Subcutaneous abdominal adipose tissue (tissue), 5 donors: Measurements from ENCODE around the gene CLEC6A.
"Not testable (repeated sequence)": the region's sequence is repeated elsewhere in the genome, so short reads cannot be mapped to it uniquely, and the experiment has no call there.

Experiments used
- H3K27ac ChIP-seq: one replicate; pipeline ENCODE4 v1.7.0; 2013; ENCODE audit warnings: low read depth, mild to moderate bottlenecking, inconsistent platforms, low read length, moderate library complexity
- H3K27me3 ChIP-seq, 5 donors: one replicate each; pipeline ENCODE4 v1.7.0; 2013; ENCODE audit warnings: low read length in 5 of 5, inconsistent platforms in 1 of 5; ENCODE audit not compliant: control insufficient read depth in 5 of 5, insufficient read depth in 4 of 5
- H3K36me3 ChIP-seq, 5 donors: one replicate each; pipeline ENCODE4 v1.7.0; 2013; ENCODE audit warnings: low read length in 5 of 5; ENCODE audit not compliant: control insufficient read depth in 5 of 5, insufficient read depth in 5 of 5
- H3K4me1 ChIP-seq, 5 donors: one replicate each; pipeline ENCODE4 v1.7.0; 2013; ENCODE audit warnings: low read length in 5 of 5, mild to moderate bottlenecking in 3 of 5, moderate library complexity in 1 of 5; ENCODE audit not compliant: control insufficient read depth in 5 of 5, insufficient read depth in 5 of 5
- H3K4me3 ChIP-seq, 5 donors: one replicate each; pipeline ENCODE4 v1.7.0; 2013; ENCODE audit warnings: low read length in 5 of 5, low read depth in 1 of 5
- H3K9ac ChIP-seq, 5 donors: one replicate each; pipeline ENCODE4 v1.7.0; 2013; ENCODE audit warnings: low read length in 5 of 5, mild to moderate bottlenecking in 4 of 5, moderate library complexity in 3 of 5
- H3K9me3 ChIP-seq, 5 donors: one replicate each; pipeline ENCODE4 v1.7.0; 2013; ENCODE audit warnings: low read length in 5 of 5; ENCODE audit not compliant: control insufficient read depth in 5 of 5
- donor health status: healthy.
- donor health status: healthy.
- donor health status: healthy.
- donor health status: healthy.
- donor health status: healthy.

CLEC6A gene

DNA sequence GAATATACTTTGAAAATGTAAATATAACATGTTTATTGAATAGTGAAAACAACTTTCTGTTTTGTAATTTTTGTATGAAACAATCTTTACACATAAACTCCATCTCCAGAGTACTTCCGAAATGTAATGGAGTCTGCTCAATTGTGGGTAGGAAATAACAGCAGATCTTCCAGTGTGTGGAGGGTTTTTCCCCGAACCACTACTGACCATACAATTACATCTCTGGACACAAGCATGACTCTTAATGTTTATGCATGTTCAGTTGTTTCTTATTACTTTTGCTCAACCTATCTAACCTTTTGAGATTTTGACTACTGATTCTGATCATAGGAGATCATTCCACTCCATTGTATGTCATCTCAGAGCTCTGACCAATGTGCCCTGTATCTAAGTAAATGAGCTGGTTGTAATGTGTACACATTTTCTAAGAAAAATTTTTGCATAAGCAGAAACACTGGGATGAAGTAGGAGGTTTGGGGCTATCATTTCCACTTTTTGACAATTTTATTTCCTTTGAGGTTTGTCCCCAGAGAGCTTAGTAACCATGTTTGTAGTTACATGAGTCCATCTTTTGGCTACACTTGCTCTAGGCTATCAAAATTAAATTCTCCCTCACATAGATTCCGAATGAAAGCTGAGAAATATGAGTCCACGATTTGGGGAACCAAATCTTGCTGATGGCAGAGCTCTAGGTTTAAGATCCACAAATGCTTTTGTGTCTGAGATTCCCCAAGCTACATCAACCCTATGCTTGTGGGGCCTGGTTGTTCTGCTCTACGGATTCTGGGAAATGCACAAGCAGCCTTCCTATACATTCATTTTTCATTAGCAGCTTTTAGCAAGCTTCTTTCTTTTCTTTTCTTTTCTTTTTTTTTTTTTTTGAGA, 36.1 kb downstream of the CLEC6A start:
- Histone ChIP-seq H3K9me3 (peaks cover 0 to 5% (median 0%) of the 10 kb centered on the region in 5 donors), H3K36me3 (no peaks in the 10 kb centered on the region), H3K4me3 (no peak overlapping the region), H3K27ac (no peak overlapping the region), H3K27me3 (no peaks in the 10 kb centered on the region), H3K9ac (no peak overlapping the region), H3K4me1 (peaks cover 0 to 5% (median 0%) of the 10 kb centered on the region in 5 donors)

DNA sequence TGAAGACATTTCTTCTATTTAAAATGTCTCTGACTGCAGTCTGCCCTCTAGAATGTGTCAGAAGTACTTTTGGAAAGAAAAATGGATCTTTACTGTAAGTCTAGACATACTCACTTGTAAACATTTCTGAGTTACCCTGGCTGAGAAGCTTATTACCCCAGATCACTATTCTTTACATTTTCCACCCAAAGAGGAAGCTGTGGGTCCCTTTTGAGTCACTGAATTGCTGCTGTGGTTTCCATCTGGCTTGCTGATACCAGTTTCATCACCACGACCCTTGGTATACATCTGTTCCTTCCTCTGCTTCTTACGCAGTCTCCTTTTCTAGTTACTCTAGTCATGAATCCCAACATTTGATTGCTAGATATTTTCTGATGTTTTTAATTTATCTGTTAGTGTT, 37.3 kb downstream of the CLEC6A start:
- peaks cover 0 to 5% (median 0%) of the 10 kb centered on the region in 5 donors for H3K4me1 ChIP-seq
- no peaks in the 10 kb centered on the region for H3K36me3 ChIP-seq
- no peaks in the 10 kb centered on the region for H3K27me3 ChIP-seq
- no peak overlapping the region for H3K4me3 ChIP-seq
- peaks cover 0 to 3% (median 0%) of the 10 kb centered on the region in 5 donors for H3K9me3 ChIP-seq
- H3K27ac ChIP-seq, result no peak overlapping the region
- no peak overlapping the region for H3K9ac ChIP-seq

DNA sequence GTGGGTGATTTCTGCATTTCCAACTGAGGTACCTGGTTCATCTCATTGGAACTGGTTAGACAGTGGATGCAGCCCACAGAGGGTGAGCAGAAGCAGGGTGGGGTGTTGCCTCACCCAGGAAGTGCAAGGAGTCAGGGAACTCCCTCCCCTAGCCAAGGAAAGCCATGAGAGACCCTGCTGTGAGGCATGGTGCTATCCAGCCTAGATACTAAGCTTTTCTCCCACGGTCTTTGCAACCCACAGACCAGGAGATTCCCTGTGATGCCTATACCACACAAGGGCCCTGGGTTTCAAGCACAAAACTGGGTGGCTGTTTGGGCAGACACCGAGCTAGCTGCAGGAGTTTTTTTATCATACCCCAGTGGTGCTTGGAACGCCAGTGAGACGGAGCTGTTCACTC, 39.9 kb downstream of the CLEC6A start:
- not testable (repeated sequence) for H3K36me3 ChIP-seq, H3K27me3 ChIP-seq, H3K9me3 ChIP-seq, H3K9ac ChIP-seq, H3K27ac ChIP-seq, H3K4me1 ChIP-seq, H3K4me3 ChIP-seq

DNA sequence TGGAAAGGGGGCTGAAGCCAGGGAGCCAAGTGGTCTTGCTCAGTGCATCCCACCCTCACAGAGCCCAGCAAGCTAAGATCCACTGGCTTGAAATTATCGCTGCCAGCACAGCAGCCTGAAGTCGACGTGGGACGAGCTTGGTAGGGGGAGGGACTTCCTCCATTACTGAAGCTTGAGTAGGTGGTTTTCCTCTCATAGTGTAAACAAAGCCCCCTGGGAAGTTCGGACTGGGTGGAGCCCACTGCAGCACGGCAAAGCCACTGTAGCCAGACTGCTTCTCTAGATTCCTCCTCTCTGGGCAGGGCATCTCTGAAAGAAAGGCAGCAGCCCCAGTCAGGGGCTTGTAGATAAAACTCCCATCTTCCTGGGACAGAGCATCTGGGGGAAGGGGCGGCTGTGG, 40.3 kb downstream of the CLEC6A start:
- not testable (repeated sequence) for H3K4me1 ChIP-seq, H3K4me3 ChIP-seq, H3K27me3 ChIP-seq, H3K27ac ChIP-seq, H3K36me3 ChIP-seq, H3K9ac ChIP-seq, H3K9me3 ChIP-seq

DNA sequence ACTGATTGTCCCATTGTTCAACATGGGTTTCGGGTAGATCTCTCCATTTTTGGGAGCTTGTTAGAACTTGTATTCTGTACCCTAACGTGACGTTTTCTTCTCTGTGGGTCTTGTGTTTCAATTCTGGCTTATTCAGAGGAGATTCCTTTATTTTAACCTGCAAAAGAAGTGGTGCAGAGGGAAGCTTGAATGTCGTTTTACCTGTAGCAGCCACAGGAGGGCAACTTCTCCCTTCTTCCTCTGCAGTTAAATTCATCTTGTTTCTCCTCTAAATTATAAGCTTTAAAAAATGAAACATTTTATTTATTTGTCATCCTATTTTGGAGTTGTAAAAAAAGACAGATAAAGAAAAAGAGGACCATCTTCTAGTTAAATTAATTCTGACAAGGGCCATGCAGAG, 43.9 kb downstream of the CLEC6A start:
- no peaks in the 10 kb centered on the region for H3K9me3 ChIP-seq
- H3K4me1 ChIP-seq, result no peaks in the 10 kb centered on the region
- H3K36me3 ChIP-seq, result no peaks in the 10 kb centered on the region
- H3K4me3 ChIP-seq, result no peak overlapping the region
- no peak overlapping the region for H3K9ac ChIP-seq
- H3K27ac ChIP-seq, result no peak overlapping the region
- H3K27me3 ChIP-seq, result no peaks in the 10 kb centered on the region

DNA sequence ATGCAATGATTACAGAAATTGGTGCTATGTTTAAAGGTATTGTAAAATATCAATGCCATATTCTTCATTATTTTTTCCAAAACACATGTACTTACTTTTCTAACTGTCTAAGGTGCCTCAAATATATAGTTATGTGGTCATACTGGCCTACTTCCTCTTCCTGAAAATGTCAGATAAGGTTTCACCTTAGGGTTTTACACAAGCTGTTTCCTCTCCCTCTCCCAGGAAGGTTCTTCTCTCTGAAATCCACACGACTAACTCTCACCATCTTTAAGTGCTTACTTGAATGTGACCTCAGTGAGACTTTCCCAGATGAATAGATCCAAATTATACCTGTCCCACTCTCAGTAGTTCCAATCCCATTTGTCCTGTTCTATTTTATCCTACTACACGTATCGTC, 46.0 kb downstream of the CLEC6A start:
- Histone ChIP-seq H3K27ac (no peak overlapping the region), H3K4me3 (no peak overlapping the region), H3K27me3 (no peaks in the 10 kb centered on the region), H3K9ac (no peak overlapping the region), H3K4me1 (no peaks in the 10 kb centered on the region), H3K9me3 (no peaks in the 10 kb centered on the region), H3K36me3 (no peaks in the 10 kb centered on the region)

DNA sequence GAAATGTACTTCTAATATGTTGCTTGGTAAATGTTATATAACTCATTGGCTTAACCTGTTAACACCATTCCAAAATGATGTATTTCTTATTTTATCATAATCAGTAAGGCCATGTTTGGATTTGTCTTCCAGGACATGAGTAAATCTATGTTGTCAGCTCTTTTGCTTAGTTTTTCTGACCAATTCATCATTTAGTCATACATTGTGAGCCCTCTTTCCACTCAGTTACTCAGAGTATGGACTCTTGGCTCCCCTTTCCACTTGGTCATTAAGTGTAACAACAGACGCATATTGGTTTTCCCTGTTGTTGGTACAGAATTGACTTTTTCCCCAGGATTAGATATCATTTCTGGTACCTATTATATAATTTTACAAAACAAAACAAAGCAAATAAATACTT, 48.6 kb downstream of the CLEC6A start:
- H3K4me3 ChIP-seq, result no peak overlapping the region
- H3K27ac ChIP-seq, result no peak overlapping the region
- no peaks in the 10 kb centered on the region for H3K9me3 ChIP-seq
- no peaks in the 10 kb centered on the region for H3K4me1 ChIP-seq
- no peak overlapping the region for H3K9ac ChIP-seq
- H3K27me3 ChIP-seq, result peaks cover 0 to 2% (median 0%) of the 10 kb centered on the region in 5 donors
- H3K36me3 ChIP-seq, result no peaks in the 10 kb centered on the region

DNA sequence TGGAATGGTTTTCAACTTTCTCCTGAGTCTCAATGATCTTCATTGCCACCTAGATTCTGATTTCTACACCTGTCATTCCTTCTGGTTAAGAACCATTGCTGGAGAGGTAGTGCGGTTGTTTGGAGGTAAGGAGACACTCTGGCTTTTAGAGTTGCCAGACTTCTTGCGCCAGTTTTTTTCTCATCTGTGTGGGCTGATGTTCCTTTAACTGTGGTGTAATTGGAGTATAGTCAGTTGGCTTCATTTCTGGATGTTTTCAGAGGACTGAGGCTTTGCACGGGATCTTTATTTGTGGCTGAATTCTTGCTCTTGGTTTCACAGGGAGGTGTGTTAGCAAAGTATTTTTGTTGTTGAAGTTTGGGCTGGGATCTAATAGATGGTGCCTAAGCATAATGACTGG, 51.8 kb downstream of the CLEC6A start:
- H3K9ac ChIP-seq, result no peak overlapping the region

DNA sequence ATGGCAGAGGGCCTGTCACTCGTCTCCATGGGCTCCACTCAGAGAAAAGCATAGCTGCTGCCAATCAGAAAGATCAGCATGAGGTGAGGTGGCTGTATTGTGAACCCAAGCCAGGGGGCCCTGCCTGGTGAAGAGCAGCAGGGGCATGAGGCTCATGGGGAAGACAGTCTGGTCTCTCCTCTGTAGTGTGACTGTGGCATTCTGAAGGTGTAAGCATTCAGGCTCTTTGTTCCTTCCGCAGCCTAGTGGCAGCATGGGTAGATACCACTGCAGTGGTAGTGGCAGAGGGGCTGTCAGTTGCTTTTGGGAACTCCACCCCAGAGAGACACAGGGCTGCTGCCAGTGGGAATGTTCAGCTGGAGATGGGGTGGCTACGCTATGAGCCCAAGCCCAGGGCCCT, 52.5 kb downstream of the CLEC6A start:
- peaks cover 0 to 4% (median 0%) of the 10 kb centered on the region in 5 donors for H3K27me3 ChIP-seq
- no peaks in the 10 kb centered on the region for H3K9me3 ChIP-seq
- no peak overlapping the region for H3K27ac ChIP-seq
- no peaks in the 10 kb centered on the region for H3K36me3 ChIP-seq
- H3K4me1 ChIP-seq, result no peaks in the 10 kb centered on the region
- H3K9ac ChIP-seq, result no peak overlapping the region
- no peak overlapping the region for H3K4me3 ChIP-seq

More for the DNA sequence above, 51.8 kb downstream of the CLEC6A start:
- no peaks in the 10 kb centered on the region for H3K4me1 ChIP-seq
- no peaks in the 10 kb centered on the region for H3K36me3 ChIP-seq
- no peak overlapping the region for H3K27ac ChIP-seq
- no peaks in the 10 kb centered on the region for H3K9me3 ChIP-seq
- H3K27me3 ChIP-seq, result peaks cover 0 to 4% (median 0%) of the 10 kb centered on the region in 5 donors
- no peak overlapping the region for H3K4me3 ChIP-seq

DNA sequence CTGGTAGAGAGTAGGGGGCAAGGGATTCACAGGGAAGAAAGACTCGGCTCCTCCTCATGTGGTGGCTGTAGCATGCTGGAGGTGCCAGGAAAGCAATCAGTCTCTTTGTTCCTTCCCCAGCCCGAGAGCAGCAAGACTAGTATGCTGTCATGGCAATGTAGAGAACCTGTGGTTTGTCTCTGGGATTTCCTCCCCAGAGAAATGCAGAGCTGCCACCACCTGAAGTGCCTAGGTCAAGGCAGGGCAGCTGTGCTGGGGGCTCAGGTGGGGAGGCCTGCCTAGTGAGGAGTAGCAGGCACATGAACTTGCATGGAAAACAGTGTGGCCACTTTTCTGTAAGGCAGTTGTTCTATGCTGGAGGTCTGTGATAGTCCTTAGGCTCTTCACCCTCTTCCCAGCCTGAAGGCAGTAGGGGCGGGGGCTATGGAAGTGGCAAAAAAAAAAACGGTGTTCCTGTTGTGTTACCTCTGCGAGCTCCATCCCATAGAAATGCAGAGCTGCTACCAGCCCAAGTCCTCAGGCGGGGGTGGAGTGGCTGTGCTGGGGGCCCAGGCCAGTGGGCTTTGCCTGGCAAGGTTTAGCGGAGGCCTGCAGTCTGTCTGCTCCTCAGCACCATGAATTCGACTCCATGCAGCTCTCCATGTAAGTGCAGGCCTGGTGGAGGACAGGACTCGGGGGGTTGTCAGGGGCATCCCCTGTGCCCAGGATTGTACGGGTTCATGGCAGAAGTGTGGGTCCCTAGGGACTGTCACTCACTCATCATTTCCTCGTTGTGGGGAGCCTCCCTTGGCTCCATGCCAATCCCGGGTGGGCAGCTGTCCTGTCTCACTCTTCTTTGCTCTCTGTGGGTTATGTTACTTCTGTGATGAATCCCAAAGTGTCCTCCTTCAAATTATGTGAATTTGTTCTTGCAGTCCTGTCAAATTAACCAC, 53.4 kb downstream of the CLEC6A start:
- Histone ChIP-seq H3K27ac (no peak overlapping the region), H3K4me3 (no peak overlapping the region)

More for the DNA sequence above, 53.4 kb downstream of the CLEC6A start:
- Histone ChIP-seq H3K9ac (no peak overlapping the region), H3K4me1 (no peaks in the 10 kb centered on the region), H3K9me3 (no peaks in the 10 kb centered on the region), H3K27me3 (peaks cover 0 to 4% (median 0%) of the 10 kb centered on the region in 5 donors), H3K36me3 (no peaks in the 10 kb centered on the region)
